ENCODE measurements around the gene SIX2.

- TF ChIP-seq CTCF (conservative IDR thresholded peaks at IDR 0.05; ENCODE audit: low read length) (no peak), EZH2phosphoT487 (IDR thresholded peaks at IDR 0.05; ENCODE audit: borderline replicate concordance, low read depth, low read length) (no peak)
Measured at GRCh38 chr2:45055162-45055605, 45.9 kb upstream of the SIX2 start.
